HUES48 (cell line): ENCODE data around the gene TBC1D30.
"Not testable (repeated sequence)": the region's sequence is repeated elsewhere in the genome, so short reads cannot be mapped to it uniquely, and the experiment has no call there.

ENCODE experiments used
- H3K27ac ChIP-seq: one replicate; pipeline ENCODE4 v1.7.0; 2013; ENCODE audit warnings: low read depth, low read length, inconsistent platforms
- H3K27me3 ChIP-seq: 2 replicates; pipeline ENCODE4 v1.6.1; 2013; ENCODE audit warnings: mild to moderate bottlenecking, low read length; ENCODE audit not compliant: control insufficient read depth, insufficient read depth
- H3K36me3 ChIP-seq: 2 replicates; pipeline ENCODE4 v1.6.1; 2013; ENCODE audit warnings: low read length; ENCODE audit not compliant: control insufficient read depth, insufficient read depth
- H3K4me1 ChIP-seq: 2 replicates; pipeline ENCODE4 v1.6.1; 2013; ENCODE audit warnings: mild to moderate bottlenecking, low read length; ENCODE audit not compliant: control insufficient read depth, insufficient read depth
- H3K4me3 ChIP-seq: 2 replicates; pipeline ENCODE4 v1.5.1; 2013; ENCODE audit warnings: mild to moderate bottlenecking, low read depth, low read length
- H3K9ac ChIP-seq: 2 replicates; pipeline ENCODE4 v1.6.1; 2013; ENCODE audit warnings: mild to moderate bottlenecking, low read depth, low read length, moderate library complexity
- H3K9me3 ChIP-seq: 2 replicates; pipeline ENCODE4 v1.6.1; 2013; ENCODE audit warnings: low read length; ENCODE audit not compliant: control insufficient read depth, insufficient read depth

TBC1D30 gene

GRCh38 chr12:64791036-64791435 is 33.4 kb upstream of the TBC1D30 start:
- Histone ChIP-seq H3K36me3 (no peaks in the 10 kb centered on the region), H3K9ac (no peak overlapping the region), H3K4me1 (peaks cover 13% of the 10 kb centered on the region; the same call in 1 of the 2 replicates), H3K9me3 (no peaks in the 10 kb centered on the region), H3K27ac (no peak overlapping the region), H3K27me3 (no peaks in the 10 kb centered on the region), H3K4me3 (no peak overlapping the region)

DNA sequence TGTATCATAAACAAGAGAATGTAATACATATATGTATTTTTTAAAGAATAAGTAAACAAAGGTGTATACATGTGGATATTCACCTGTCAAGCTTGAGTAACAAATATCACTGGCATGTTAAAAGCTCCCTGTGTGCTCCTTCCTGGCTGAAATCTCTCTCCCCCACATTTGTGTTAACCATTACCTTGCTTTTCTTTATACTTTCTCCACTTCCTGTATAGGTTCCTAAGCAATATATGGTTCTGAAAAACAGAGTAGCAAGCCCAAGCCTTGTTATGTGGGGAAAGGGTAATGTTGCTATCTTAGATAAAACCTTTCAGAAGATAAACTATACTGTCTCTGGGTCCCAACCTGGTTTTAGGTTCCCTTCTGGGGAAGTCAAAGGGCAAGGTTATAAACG is 32.3 kb upstream of the TBC1D30 start:
- H3K27ac ChIP-seq = no peak overlapping the region
- no peaks in the 10 kb centered on the region for H3K9me3 ChIP-seq
- no peak overlapping the region for H3K9ac ChIP-seq
- H3K36me3 ChIP-seq = no peaks in the 10 kb centered on the region
- H3K4me3 ChIP-seq = no peak overlapping the region
- H3K4me1 ChIP-seq = peaks cover 15% of the 10 kb centered on the region; the same call in 1 of the 2 replicates
- no peaks in the 10 kb centered on the region for H3K27me3 ChIP-seq

DNA sequence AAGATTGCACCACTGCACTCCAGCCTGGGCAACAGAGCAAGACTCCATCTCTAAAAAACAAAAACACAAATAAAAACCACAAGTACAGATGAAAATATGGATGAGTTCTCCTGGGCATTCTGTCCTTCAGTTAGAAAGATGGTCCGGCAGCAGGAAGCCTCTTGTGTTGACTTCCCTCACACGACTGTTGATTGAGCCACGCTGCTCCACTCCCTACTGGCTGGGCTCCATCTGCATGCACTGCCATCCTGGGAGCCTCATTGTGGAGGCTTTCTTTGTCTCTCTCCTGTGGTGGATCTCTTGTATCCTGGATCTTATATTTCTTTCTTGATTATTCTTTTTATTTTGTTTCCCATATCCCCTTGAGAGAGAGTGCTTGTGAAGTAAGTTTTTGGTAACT is 30.8 kb upstream of the TBC1D30 start:
- Histone ChIP-seq H3K27me3 (no peaks in the 10 kb centered on the region), H3K9me3 (no peaks in the 10 kb centered on the region), H3K9ac (no peak overlapping the region), H3K36me3 (no peaks in the 10 kb centered on the region), H3K4me1 (peaks cover 6% of the 10 kb centered on the region; the same call in 1 of the 2 replicates), H3K27ac (no peak overlapping the region), H3K4me3 (no peak overlapping the region)

- Histone ChIP-seq H3K27ac (no peak overlapping the region), H3K9me3 (no peaks in the 10 kb centered on the region), H3K4me3 (no peak overlapping the region), H3K36me3 (no peaks in the 10 kb centered on the region), H3K4me1 (peaks cover 5% of the 10 kb centered on the region; the same call in 1 of the 2 replicates), H3K9ac (no peak overlapping the region), H3K27me3 (no peaks in the 10 kb centered on the region)
These were observed 30.1 kb upstream of the TBC1D30 start for GRCh38 chr12:64794305-64794704.

- no peaks in the 10 kb centered on the region for H3K9me3 ChIP-seq
- no peaks in the 10 kb centered on the region for H3K36me3 ChIP-seq
- no peak overlapping the region for H3K9ac ChIP-seq
- H3K27me3 ChIP-seq = no peaks in the 10 kb centered on the region
- H3K4me1 ChIP-seq = peaks cover 5% of the 10 kb centered on the region; the same call in 1 of the 2 replicates
- H3K4me3 ChIP-seq = no peak overlapping the region
- no peak overlapping the region for H3K27ac ChIP-seq
These were observed 28.1 kb upstream of the TBC1D30 start for GRCh38 chr12:64796205-64796845.

- no peak overlapping the region for H3K4me3 ChIP-seq
- H3K27me3 ChIP-seq = no peaks in the 10 kb centered on the region
- no peak overlapping the region for H3K9ac ChIP-seq
- no peaks in the 10 kb centered on the region for H3K36me3 ChIP-seq
- peaks cover 5% of the 10 kb centered on the region; the same call in 1 of the 2 replicates for H3K4me1 ChIP-seq
- no peaks in the 10 kb centered on the region for H3K9me3 ChIP-seq
- no peak overlapping the region for H3K27ac ChIP-seq
These were observed 27.3 kb upstream of the TBC1D30 start for GRCh38 chr12:64797156-64797555.

- Histone ChIP-seq H3K4me3 (no peak overlapping the region), H3K27me3 (no peaks in the 10 kb centered on the region), H3K9ac (no peak overlapping the region), H3K27ac (no peak overlapping the region), H3K36me3 (no peaks in the 10 kb centered on the region), H3K4me1 (peaks cover 5% of the 10 kb centered on the region; the same call in 1 of the 2 replicates), H3K9me3 (no peaks in the 10 kb centered on the region)
These were observed 26.3 kb upstream of the TBC1D30 start for GRCh38 chr12:64798165-64798564.

DNA sequence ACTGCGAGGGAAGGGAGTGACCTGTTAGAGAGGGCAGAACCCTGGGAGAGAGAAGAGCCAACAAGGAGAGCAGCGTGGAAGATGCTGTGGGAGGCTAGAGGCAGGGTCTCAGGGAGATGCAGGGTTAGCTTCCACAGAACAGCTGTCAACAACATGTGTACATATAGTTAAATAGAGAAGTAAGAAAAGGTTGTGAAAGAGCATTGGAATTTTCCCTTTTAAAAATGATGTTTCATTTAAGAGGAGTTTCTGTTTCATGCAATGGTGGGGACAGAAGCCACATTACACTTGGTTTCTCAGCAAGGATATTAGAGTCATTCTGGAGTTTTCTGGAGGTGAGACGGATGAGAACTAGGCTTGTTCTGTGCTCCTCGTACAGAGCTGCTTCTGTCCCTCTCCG is 23.8 kb upstream of the TBC1D30 start:
- no peak overlapping the region for H3K4me3 ChIP-seq
- no peaks in the 10 kb centered on the region for H3K9me3 ChIP-seq
- H3K27me3 ChIP-seq = no peaks in the 10 kb centered on the region
- H3K36me3 ChIP-seq = no peaks in the 10 kb centered on the region
- no peak overlapping the region for H3K9ac ChIP-seq
- peaks cover 5% of the 10 kb centered on the region; the same call in 1 of the 2 replicates for H3K4me1 ChIP-seq
- no peak overlapping the region for H3K27ac ChIP-seq

DNA sequence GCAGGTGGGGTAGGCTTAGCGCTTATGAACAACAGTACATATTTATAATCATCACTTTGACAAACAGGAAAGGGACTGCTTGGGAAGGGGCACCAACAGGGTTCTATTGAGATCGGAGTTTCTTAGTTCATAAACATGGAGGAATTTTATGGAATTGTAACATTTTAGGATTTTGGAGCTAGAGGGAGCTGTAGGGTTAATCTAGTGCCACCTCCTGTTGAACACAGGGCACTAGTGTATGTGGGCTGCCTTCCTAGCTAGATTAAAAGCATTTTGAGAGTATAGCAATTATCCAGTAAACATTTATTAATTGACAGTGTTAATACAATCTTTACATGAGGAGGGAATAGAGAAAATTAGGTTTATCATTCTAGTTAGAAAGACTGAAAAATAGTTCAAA is 23.1 kb upstream of the TBC1D30 start:
- Histone ChIP-seq H3K4me3 (no peak overlapping the region), H3K4me1 (no peaks in the 10 kb centered on the region), H3K27ac (no peak overlapping the region), H3K9me3 (no peaks in the 10 kb centered on the region), H3K27me3 (no peaks in the 10 kb centered on the region), H3K36me3 (no peaks in the 10 kb centered on the region), H3K9ac (no peak overlapping the region)

DNA sequence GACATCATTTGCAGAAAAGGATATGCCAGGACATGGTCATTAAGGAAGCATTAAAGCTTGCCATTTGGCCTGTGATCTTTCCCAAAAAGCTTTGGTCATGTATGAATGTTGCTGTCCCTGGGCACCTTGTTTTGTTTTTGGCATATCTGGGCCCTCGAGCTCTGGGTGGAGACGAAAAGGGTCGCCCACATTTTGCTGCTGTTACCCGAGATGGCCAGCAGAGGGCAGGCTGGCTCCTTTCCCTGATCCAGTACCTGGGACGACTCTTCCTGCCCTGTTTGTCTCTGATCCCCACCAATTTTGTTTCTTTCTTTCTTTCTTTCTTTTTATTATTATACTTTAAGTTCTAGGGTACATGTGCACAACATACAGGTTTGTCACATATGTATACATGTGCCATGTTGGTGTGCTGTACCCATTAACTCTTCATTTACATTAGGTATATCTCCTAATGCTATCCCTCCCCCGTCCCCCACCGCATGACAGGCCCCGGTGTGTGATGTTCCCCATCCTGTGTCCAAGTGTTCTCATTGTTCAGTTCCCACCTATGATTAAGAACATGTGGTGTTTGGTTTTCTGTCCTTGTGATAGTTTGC is 22.2 kb upstream of the TBC1D30 start:
- not testable (repeated sequence) for H3K4me3 ChIP-seq, H3K9me3 ChIP-seq, H3K4me1 ChIP-seq

GRCh38 chr12:64806173-64806572 is 18.3 kb upstream of the TBC1D30 start:
- Histone ChIP-seq H3K9ac (no peak overlapping the region), H3K36me3 (no peaks in the 10 kb centered on the region), H3K27ac (no peak overlapping the region), H3K4me3 (no peak overlapping the region), H3K4me1 (no peaks in the 10 kb centered on the region), H3K27me3 (no peaks in the 10 kb centered on the region), H3K9me3 (no peaks in the 10 kb centered on the region)

More for the DNA sequence above, 22.2 kb upstream of the TBC1D30 start:
- not testable (repeated sequence) for H3K27me3 ChIP-seq, H3K36me3 ChIP-seq, H3K27ac ChIP-seq, H3K9ac ChIP-seq
